ENCODE data around the gene PIK3IP1. TPM values are rescaled to one million over a fixed set of nuclear protein-coding genes. Genes with fewer than 3 reads are reported as not detected.
"Not testable (repeated sequence)": the region's sequence is repeated elsewhere in the genome, so short reads cannot be mapped to it uniquely, and the experiment has no call there.

PIK3IP1 gene
- total RNA-seq, 2 experiments from 2014 or later = 6.9 to 7.5 TPM

GRCh38 chr22:31271485-31271884 is 20.8 kb downstream of the PIK3IP1 start:
- ChIA-PET CTCF (interaction anchor here (1.2 to 4.4 kb wide), 4 partner anchors 12 to 60 kb away, joined by 3 to 35 read pairs (median 3); partner anchors contain the start of gene LIMK2), POLR2A (interaction anchor here (0.8 kb wide), 1 partner anchor 18 kb away, joined by 3 read pairs; no protein-coding TSS in a partner anchor)

DNA sequence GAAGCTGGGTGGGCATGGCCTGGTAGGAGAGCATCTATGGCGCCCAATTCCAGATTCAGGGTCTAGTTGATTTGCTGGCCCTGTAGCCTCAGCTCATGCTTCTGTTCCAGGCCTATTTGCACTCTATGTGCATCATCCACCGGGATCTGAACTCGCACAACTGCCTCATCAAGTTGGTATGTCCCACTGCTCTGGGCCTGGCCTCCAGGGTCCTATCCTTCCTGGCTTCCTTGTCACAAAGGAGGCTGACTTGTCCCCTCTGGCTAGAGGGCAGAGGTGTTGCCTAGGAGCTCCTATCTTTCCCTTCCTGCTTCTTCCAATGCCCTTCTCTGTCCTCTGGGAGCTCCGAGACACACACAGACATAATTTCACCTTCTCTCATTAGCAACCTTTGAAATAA is 21.3 kb downstream of the PIK3IP1 start:
- ChIA-PET POLR2A (interaction anchor here (0.8 to 1.0 kb wide), 2 partner anchors 14 to 18 kb away, joined by 3 read pairs; no protein-coding TSS in a partner anchor), CTCF (interaction anchor here (1.2 to 4.4 kb wide), 3 partner anchors 12 to 59 kb away, joined by 3 to 35 read pairs (median 3); partner anchors contain the start of gene LIMK2)

GRCh38 chr22:31269892-31270579 is 22.3 kb downstream of the PIK3IP1 start:
- ChIA-PET POLR2A (interaction anchor here (0.7 to 1.0 kb wide), 2 partner anchors 12 to 15 kb away, joined by 3 read pairs; no protein-coding TSS in a partner anchor), CTCF (interaction anchor here (0.5 to 1.6 kb wide), 2 partner anchors 13 to 118 kb away, joined by 3 read pairs; no protein-coding TSS in a partner anchor)

DNA sequence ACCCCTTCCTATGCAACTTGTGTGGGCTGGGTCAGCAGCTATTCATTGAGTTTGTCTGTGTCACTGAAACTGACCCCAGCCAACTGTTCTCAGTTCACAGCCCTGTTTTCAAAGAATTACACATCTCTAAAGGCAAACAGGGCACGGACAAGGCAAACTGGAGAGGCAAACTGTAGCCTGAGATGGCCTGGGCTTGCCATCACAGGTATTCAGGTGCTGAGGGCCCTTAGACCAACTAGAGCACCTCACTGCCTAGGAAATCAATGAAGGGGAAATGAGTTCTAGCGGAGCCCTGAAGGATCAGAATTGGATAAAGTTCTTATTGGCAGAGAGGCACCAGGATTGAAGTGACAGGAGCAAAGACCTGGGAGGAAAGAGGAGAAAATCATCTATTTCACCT is 24.0 kb downstream of the PIK3IP1 start:
- ChIA-PET CTCF (no interaction called here), POLR2A (no interaction called here)

GRCh38 chr22:31263896-31264640 is 28.2 kb downstream of the PIK3IP1 start:
- POLR2A ChIA-PET = interaction anchor here (0.7 kb wide), 1 partner anchor 49 kb away, joined by 3 read pairs; no protein-coding TSS in a partner anchor
- CTCF ChIA-PET = no interaction called here

DNA sequence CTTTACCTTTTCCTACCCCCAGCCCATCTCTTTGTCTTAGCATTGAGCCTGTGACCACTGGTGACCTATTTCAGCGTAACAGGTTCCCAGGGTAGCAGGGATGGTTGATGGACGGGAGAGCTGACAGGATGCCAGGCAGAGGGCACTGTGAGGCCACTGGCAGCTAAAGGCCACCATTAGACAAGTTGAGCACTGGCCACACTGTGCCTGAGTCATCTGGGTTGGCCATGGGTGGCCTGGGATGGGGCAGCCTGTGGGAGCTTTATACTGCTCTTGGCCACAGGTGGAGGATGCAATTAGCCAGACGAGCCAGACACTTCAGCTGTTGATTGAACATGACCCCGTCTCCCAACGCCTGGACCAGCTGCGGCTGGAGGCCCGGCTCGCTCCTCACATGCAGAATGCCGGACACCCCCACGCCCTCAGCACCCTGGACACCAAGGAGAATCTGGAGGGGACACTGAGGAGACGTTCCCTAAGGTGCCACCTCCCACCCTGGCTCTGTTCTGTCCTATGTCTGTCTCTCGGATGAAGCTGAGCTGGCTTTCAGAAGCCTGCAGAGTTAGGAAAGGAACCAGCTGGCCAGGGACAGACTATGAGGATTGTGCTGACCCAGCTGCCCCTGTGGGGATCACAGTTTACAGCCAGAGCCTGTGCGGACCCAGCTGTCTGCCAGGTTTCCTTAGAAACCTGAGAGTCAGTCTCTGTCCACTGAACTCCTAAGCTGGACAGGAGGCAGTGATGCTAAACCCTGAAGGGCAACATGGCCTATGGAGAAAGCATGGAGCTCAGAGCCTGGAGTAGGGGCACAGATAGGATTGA is 29.8 kb downstream of the PIK3IP1 start:
- ChIA-PET CTCF (interaction anchor here (0.6 to 1.2 kb wide), 3 partner anchors 10 to 27 kb away, joined by 3 to 5 read pairs (median 3); no protein-coding TSS in a partner anchor), POLR2A (no interaction called here)

- POLR2A ChIA-PET = no interaction called here
- CTCF ChIA-PET = no interaction called here
Measured at GRCh38 chr22:31260474-31260856, 31.8 kb downstream of the PIK3IP1 start.

- ChIA-PET CTCF (no interaction called here), POLR2A (no interaction called here)
Measured at GRCh38 chr22:31259798-31260473, 32.4 kb downstream of the PIK3IP1 start.

DNA sequence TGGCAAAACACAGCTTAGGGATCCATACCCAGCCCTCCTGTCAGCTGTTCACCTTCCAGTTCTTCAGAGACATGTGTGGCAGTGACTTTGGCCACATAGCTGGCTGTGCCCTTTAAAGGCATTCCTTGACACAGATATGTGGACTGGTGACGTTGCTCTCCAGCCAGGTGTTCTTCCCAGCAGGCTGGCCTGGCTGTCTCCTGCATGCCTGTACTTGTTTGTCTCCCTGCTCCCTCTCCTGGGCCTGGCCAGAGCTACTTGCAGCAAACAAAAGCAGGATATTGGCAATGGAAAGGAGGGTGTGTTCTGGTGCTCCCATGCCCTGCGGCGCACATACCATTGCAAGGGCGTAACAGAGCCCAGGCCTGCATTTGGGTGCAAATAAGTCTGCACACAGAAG is 38.3 kb downstream of the PIK3IP1 start:
- CTCF ChIA-PET = interaction anchor here (1.4 to 1.7 kb wide), 2 partner anchors 42 to 147 kb away, joined by 3 to 5 read pairs; partner anchors contain the start of genes LIMK2 and SELENOM
- POLR2A ChIA-PET = no interaction called here

DNA sequence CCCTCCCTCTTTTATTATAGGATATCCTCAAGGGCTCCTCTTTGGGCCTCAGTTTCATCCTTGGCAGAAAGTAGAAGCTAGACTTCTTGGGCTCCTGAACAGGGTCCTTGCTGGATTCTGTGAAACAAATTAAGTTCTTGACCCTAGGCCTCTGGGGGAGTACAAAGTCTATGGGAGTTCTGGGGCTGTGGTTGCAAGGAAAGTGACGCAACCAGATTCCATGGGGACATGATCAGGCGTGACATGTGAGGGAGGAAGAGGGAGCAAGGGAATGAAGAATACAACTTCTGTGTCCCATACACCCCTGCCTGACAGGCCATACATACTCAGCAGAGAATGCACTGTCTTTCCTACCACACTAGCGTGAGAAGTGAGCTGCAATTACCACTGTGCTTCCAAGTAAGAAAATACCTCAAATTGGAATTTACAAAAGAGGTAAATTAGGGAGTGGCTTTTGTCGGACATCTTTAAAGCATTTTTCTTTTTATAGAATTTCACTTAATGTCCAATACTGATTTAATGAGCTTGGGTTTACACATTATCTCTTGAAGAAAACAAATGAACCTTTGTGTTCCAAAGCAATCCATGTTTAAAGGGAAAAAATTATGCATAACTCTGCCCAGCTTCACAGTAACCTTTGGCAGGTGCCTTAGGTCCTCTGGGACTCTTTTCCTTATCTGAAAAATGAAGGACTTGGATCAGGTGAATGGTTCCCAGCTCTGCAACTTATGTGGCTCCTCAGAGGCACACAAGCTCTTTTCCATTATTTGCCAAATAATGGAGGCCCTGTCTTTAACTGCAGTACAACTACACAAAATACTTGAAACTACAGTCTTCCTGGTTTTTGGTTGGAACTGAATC is 41.3 kb downstream of the PIK3IP1 start:
- ChIA-PET CTCF (interaction anchor here (0.7 to 0.9 kb wide), 2 partner anchors 16 to 17 kb away, joined by 3 read pairs; no protein-coding TSS in a partner anchor), POLR2A (no interaction called here)

GRCh38 chr22:31248965-31249958 is 43.0 kb downstream of the PIK3IP1 start:
- ChIA-PET POLR2A (interaction anchor here (1.1 kb wide), 1 partner anchor 41 kb away, joined by 4 read pairs; no protein-coding TSS in a partner anchor), CTCF (no interaction called here)

GRCh38 chr22:31248138-31248745 is 44.0 kb downstream of the PIK3IP1 start:
- ChIA-PET POLR2A (interaction anchor here (1.1 kb wide), 1 partner anchor 42 kb away, joined by 4 read pairs; no protein-coding TSS in a partner anchor), CTCF (interaction anchor here (0.9 kb wide), 1 partner anchor 17 kb away, joined by 3 read pairs; no protein-coding TSS in a partner anchor)

DNA sequence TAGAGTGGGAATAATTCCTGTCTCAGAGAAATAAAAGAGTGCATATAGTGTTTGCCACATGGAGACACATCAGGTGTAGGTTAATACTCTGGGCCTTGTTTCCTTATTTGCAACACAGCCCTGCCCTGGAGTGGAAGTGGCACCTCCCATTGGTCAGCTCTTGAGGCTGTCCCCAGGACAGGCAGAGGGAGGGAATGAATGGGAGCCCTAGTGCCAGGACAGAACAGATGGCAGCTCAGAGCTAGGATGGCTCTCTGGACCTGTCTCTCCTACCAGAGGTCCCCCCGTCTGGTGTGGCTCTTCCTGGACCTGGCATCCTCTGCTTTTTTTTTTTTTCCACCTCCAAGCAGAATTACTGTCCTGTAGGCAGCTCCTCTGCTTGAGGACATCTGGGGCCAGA is 44.6 kb downstream of the PIK3IP1 start:
- ChIA-PET POLR2A (interaction anchor here (1.1 kb wide), 1 partner anchor 43 kb away, joined by 4 read pairs; no protein-coding TSS in a partner anchor), CTCF (interaction anchor here (0.9 kb wide), 1 partner anchor 16 kb away, joined by 3 read pairs; no protein-coding TSS in a partner anchor)

DNA sequence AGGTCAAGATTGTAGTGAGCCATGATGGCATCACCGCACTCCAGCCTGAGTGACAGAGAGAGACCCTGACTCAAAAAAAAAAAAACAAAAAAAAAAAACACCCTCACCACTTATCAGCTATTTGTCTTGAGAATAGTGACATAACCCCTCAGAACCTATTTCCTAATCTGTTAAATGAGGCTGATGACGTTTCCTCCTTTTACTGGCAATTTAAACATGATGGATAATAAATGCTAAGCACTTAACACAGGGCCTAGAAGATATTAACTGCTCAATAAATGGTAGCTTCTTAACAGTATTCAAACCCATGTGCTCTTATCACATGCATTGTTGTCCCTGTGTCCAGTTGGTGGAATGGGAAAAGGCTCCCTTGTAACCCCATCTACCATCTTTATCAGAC is 45.6 kb downstream of the PIK3IP1 start:
- ChIA-PET CTCF (interaction anchor here (0.7 kb wide), 1 partner anchor 16 kb away, joined by 3 read pairs; no protein-coding TSS in a partner anchor), POLR2A (no interaction called here)

GRCh38 chr22:31245998-31246397 is 46.3 kb downstream of the PIK3IP1 start:
- POLR2A ChIA-PET = not testable (repeated sequence)
- CTCF ChIA-PET = interaction anchor here (0.7 kb wide), 1 partner anchor 17 kb away, joined by 3 read pairs; no protein-coding TSS in a partner anchor

GRCh38 chr22:31244943-31245451 is 47.3 kb downstream of the PIK3IP1 start:
- ChIA-PET POLR2A (no interaction called here), CTCF (interaction anchor here (0.8 kb wide), 1 partner anchor 68 kb away, joined by 3 read pairs; no protein-coding TSS in a partner anchor)

Measured in activated CD8-positive, alpha-beta memory T cell treated with anti-CD3 and anti-CD28 coated beads for 36 hours (primary cell).